Fibroblast of lung (primary cell): ENCODE results near the gene GPD1L. TPM values are rescaled to one million over a fixed set of nuclear protein-coding genes. Genes with fewer than 3 reads are reported as not detected.

Source experiments
- DNase-seq, 2 donors: peaks; one replicate each; pipeline versions ENCODE4 v3.0.0 to v3.0.0-alpha.2; 2010; ENCODE audit warnings: low read depth in 2 of 2
- H2AFZ ChIP-seq: 2 replicates; pipeline ENCODE4 v1.5.1; 2012; ENCODE audit warnings: low read length, control low read depth, inconsistent platforms
- H3K27ac ChIP-seq: 2 replicates; pipeline ENCODE4 v1.5.1; 2011; ENCODE audit warnings: low read length, control low read depth; ENCODE audit not compliant: insufficient read depth
- H3K27me3 ChIP-seq: 2 replicates; pipeline ENCODE4 v1.5.1; 2011; ENCODE audit warnings: mild to moderate bottlenecking, low read length; ENCODE audit not compliant: control insufficient read depth, insufficient read depth
- H3K36me3 ChIP-seq: 2 replicates; pipeline ENCODE4 v1.5.1; 2011; ENCODE audit warnings: low read length; ENCODE audit not compliant: control insufficient read depth, insufficient read depth
- H3K4me1 ChIP-seq: 2 replicates; pipeline ENCODE4 v1.5.1; 2011; ENCODE audit warnings: low read length; ENCODE audit not compliant: control insufficient read depth, insufficient read depth; ENCODE audit errors: extremely low read depth
- H3K4me2 ChIP-seq: 2 replicates; pipeline ENCODE4 v1.5.1; 2011; ENCODE audit warnings: low read length, control low read depth; ENCODE audit not compliant: insufficient read depth; ENCODE audit errors: extremely low read depth
- H3K4me3 ChIP-seq, 4 experiments: fragments of 200-600 bp in 1 of 4; sonication (generic) in 1 of 4; replicated peaks in 1 of 4; 2 replicates each; pipeline ENCODE4 v1.5.1; 2011 to 2016; ENCODE audit warnings: low read length in 4 of 4, low read depth in 3 of 4, mild to moderate bottlenecking in 3 of 4, control low read depth in 2 of 4, inconsistent platforms in 1 of 4, mixed read lengths in 1 of 4; ENCODE audit not compliant: insufficient read depth in 1 of 4; ENCODE audit errors: control extremely low read depth in 1 of 4
- H3K79me2 ChIP-seq: 2 replicates; pipeline ENCODE4 v1.5.1; 2012; ENCODE audit warnings: mild to moderate bottlenecking, low read length, inconsistent platforms; ENCODE audit not compliant: control insufficient read depth, insufficient read depth
- H3K9ac ChIP-seq: 2 replicates; pipeline ENCODE4 v1.5.1; 2011; ENCODE audit warnings: mild to moderate bottlenecking, low read length, control low read depth; ENCODE audit not compliant: insufficient read depth
- H3K9me3 ChIP-seq: 2 replicates; pipeline ENCODE4 v1.5.1; 2012; ENCODE audit warnings: low read depth, low read length; ENCODE audit not compliant: control insufficient read depth, insufficient read depth
- H4K20me1 ChIP-seq: 2 replicates; pipeline ENCODE4 v1.5.1; 2011; ENCODE audit warnings: low read length; ENCODE audit not compliant: control insufficient read depth, insufficient read depth; ENCODE audit errors: extremely low read depth
- EZH2 ChIP-seq: IDR thresholded peaks from 2 replicates; pipeline ENCODE4 v1.5.1; 2012; ENCODE audit warnings: low read length, control low read depth, mild to moderate bottlenecking; ENCODE audit errors: missing control alignments
- polyA plus RNA-seq, 2 donors: library from polyadenylated mRNA; depleted of rRNA in 1 of 2; stranded (reverse) in 1 of 2; unstranded in 1 of 2; fragments of >200 nt; gene quantifications; 2 replicates each; pipeline ENCODE4 v1.2.1, GENCODE V29; 2011 to 2012; ENCODE audit warnings: missing spikeins in 1 of 2
- total RNA-seq: library from RNA; depleted of rRNA; stranded (reverse); fragments of >200 nt; gene quantifications from 2 replicates; pipeline ENCODE4 v1.2.1, GENCODE V29; 2014
- TF ChIP-seq, protein P1 (sequence below), 2 donors: IDR thresholded peaks in 1 of 2; conservative IDR thresholded peaks in 1 of 2; 1 replicate in 1 of 2; 2 replicates in 1 of 2; pipeline ENCODE4 v1.5.1; 2011 to 2012; ENCODE audit warnings: low read length in 2 of 2, control low read depth in 1 of 2, inconsistent platforms in 1 of 2, low read depth in 1 of 2, mild to moderate bottlenecking in 1 of 2

Gene GPD1L
- total and polyA plus RNA-seq, 2 donors (not counting 1 experiment from before 2014, with no cell fraction given): 5.8 to 15.0 TPM

DNA sequence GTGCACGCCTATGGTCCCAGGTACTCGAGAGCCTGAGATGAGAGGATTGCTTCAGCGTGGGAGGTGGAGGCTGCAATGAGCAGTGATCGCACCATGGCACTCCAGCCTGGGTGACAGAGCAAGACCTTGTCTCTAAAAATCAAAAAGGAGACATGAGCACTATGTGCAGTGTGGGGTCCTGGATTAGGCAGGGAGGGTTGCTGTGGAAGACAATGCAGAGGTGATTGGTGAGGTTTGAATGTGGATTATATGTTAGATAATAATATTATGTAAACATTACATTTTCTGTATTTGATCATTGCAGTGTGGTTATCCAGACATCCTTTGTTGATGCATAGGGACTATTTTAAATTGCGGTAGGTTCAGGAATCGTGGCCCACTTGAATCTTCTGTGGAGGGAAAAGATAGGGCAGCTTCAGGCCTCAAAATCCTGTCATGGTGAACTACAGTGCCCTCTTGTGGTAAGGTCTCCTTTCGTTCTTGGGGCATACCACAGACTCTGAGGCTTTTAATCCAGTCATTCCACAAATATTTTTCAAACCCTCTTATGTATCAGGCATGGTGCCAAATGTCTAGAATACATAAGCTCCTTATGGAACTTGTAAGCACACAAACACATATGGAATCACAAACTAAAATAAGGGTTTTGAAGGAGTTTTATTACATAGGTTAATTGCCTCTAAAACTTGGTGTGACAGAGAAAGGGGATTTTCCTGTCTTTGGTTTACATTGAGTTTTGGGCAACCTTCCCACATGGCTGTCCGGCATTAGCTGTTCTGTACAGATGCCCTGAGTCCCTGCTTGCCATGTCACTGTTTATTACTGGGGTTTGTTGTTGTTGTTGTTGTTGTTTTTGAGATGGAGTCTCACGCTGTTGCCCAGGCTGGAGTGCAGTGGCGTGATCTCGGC is 37.7 kb downstream of the GPD1L start:
- H2AFZ ChIP-seq: no peak overlapping the region
- H3K79me2 ChIP-seq: no peaks in the 10 kb centered on the region
- no peak overlapping the region for H3K4me3 ChIP-seq
- H3K9ac ChIP-seq: no peak overlapping the region
- TF ChIP-seq, protein P1, sequence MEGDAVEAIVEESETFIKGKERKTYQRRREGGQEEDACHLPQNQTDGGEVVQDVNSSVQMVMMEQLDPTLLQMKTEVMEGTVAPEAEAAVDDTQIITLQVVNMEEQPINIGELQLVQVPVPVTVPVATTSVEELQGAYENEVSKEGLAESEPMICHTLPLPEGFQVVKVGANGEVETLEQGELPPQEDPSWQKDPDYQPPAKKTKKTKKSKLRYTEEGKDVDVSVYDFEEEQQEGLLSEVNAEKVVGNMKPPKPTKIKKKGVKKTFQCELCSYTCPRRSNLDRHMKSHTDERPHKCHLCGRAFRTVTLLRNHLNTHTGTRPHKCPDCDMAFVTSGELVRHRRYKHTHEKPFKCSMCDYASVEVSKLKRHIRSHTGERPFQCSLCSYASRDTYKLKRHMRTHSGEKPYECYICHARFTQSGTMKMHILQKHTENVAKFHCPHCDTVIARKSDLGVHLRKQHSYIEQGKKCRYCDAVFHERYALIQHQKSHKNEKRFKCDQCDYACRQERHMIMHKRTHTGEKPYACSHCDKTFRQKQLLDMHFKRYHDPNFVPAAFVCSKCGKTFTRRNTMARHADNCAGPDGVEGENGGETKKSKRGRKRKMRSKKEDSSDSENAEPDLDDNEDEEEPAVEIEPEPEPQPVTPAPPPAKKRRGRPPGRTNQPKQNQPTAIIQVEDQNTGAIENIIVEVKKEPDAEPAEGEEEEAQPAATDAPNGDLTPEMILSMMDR (conservative IDR thresholded peaks at IDR 0.05 in 1 of 2, IDR thresholded peaks at IDR 0.05 in 1 of 2; ENCODE audit: low read depth in 1 of 2, low read length in 2 of 2): peak; percentile 77 to 78
- no peak for TF ChIP-seq EZH2
- peak; percentile 95 to 96 for DNase-seq
- H3K36me3 ChIP-seq: no peaks in the 10 kb centered on the region
- no peak overlapping the region for H3K27ac ChIP-seq
- no peaks in the 10 kb centered on the region for H3K9me3 ChIP-seq
- H3K4me2 ChIP-seq: no peak overlapping the region
- peaks cover 2% of the 10 kb centered on the region for H3K4me1 ChIP-seq
- no peaks in the 10 kb centered on the region for H4K20me1 ChIP-seq
- no peaks in the 10 kb centered on the region for H3K27me3 ChIP-seq

DNA sequence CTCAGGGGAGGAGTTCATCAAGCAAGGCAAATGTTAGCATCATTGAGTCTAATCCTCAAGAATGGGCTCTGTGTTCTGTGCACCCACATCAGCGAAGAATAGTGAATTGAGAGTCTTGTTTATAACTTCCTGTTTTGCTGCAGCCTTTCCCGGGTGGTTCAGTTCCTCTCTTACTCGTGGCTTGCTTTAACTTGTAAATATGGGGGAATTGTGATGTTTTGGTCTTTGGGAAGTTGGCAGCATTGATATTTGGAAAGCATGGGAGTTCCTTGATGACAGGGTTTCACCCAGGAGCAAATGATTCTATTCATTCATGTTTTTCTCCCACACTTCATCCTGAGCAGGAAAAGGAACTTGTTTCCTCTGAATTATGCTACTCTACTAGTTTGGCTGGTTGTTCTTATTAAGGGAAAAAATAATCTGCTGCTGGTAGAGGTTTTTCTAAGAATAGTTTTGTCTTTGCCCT is 40.4 kb downstream of the GPD1L start:
- H3K27ac ChIP-seq: no peak overlapping the region
- H3K79me2 ChIP-seq: no peaks in the 10 kb centered on the region
- H4K20me1 ChIP-seq: no peaks in the 10 kb centered on the region
- TF ChIP-seq EZH2: no peak
- TF ChIP-seq, protein P1 (conservative IDR thresholded peaks at IDR 0.05 in 1 of 2, IDR thresholded peaks at IDR 0.05 in 1 of 2; ENCODE audit: low read depth in 1 of 2, low read length in 2 of 2): no peak
- H3K9ac ChIP-seq: no peak overlapping the region
- H3K4me2 ChIP-seq: no peak overlapping the region
- H3K9me3 ChIP-seq: no peaks in the 10 kb centered on the region
- H2AFZ ChIP-seq: no peak overlapping the region
- peaks cover 2% of the 10 kb centered on the region for H3K4me1 ChIP-seq
- H3K4me3 ChIP-seq: no peak overlapping the region
- H3K36me3 ChIP-seq: no peaks in the 10 kb centered on the region
- no peak for DNase-seq
- H3K27me3 ChIP-seq: no peaks in the 10 kb centered on the region

DNA sequence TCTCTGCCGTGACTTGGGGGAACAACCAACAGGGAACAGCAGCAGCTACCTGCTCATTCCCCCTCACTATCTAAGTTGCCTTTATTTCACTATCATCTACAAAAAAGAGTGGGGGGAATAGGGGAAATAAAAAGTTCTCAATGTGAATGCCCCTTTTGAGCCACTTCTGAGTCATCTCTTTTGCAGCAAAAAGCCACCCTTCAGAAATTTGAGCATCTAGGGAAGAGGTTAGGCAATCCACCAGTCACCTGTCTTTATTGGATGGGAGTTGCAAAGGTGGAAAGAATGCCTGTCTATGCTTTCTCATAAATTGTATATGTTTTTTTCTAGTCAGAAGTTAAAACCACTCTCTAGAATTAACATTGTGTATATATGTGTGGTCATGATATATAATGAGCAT is 41.1 kb downstream of the GPD1L start:
- peaks cover 2% of the 10 kb centered on the region for H3K4me1 ChIP-seq
- H4K20me1 ChIP-seq: no peaks in the 10 kb centered on the region
- no peaks in the 10 kb centered on the region for H3K36me3 ChIP-seq
- H3K9ac ChIP-seq: no peak overlapping the region
- H3K27ac ChIP-seq: no peak overlapping the region
- no peak overlapping the region for H3K4me3 ChIP-seq
- H2AFZ ChIP-seq: no peak overlapping the region
- no peak overlapping the region for H3K4me2 ChIP-seq
- no peaks in the 10 kb centered on the region for H3K79me2 ChIP-seq
- no peaks in the 10 kb centered on the region for H3K9me3 ChIP-seq
- peak; percentile 13 to 51 for DNase-seq
- TF ChIP-seq, protein P1 (conservative IDR thresholded peaks at IDR 0.05 in 1 of 2, IDR thresholded peaks at IDR 0.05 in 1 of 2; ENCODE audit: low read depth in 1 of 2, low read length in 2 of 2): no peak
- TF ChIP-seq EZH2: no peak
- no peaks in the 10 kb centered on the region for H3K27me3 ChIP-seq
